H9 (cell line): ENCODE results near the gene CLEC4G. TPM values are rescaled to one million over a fixed set of nuclear protein-coding genes. Genes with fewer than 3 reads are reported as not detected.

Experiments
- DNase-seq: peaks from one replicate; pipeline ENCODE4 v3.0.0-alpha.2; 2017
- H2AFZ ChIP-seq: one replicate; pipeline ENCODE4 v1.6.1; 2013; ENCODE audit warnings: mild to moderate bottlenecking, low read length, control low read depth, moderate library complexity
- H2AK5ac ChIP-seq: 2 replicates; pipeline ENCODE4 v1.6.1; 2013; ENCODE audit warnings: low read length, control low read depth, mixed read lengths; ENCODE audit not compliant: insufficient read length
- H2BK120ac ChIP-seq: one replicate; pipeline ENCODE4 v1.6.1; 2013; ENCODE audit warnings: low read depth, mild to moderate bottlenecking, low read length, control low read depth, inconsistent platforms; ENCODE audit not compliant: poor library complexity, severe bottlenecking
- H2BK12ac ChIP-seq: 2 replicates; pipeline ENCODE4 v1.6.1; 2013; ENCODE audit warnings: low read length, control low read depth, mixed read lengths, low read depth; ENCODE audit not compliant: insufficient read length
- H2BK15ac ChIP-seq: 2 replicates; pipeline ENCODE4 v1.6.1; 2013; ENCODE audit warnings: low read depth, low read length, control low read depth
- H2BK20ac ChIP-seq: one replicate; pipeline ENCODE4 v1.6.1; 2013; ENCODE audit warnings: low read depth, mild to moderate bottlenecking, low read length, control low read depth, inconsistent platforms; ENCODE audit not compliant: poor library complexity, severe bottlenecking
- H2BK5ac ChIP-seq: 2 replicates; pipeline ENCODE4 v1.6.1; 2013; ENCODE audit warnings: low read length, control low read depth, mixed read lengths; ENCODE audit not compliant: insufficient read length
- H3K14ac ChIP-seq: 2 replicates; pipeline ENCODE4 v1.6.1; 2013; ENCODE audit warnings: low read length, control low read depth; ENCODE audit not compliant: insufficient read depth
- H3K18ac ChIP-seq: 2 replicates; pipeline ENCODE4 v1.6.1; 2013; ENCODE audit warnings: low read depth, mild to moderate bottlenecking, mixed read lengths, low read length, control low read depth; ENCODE audit not compliant: insufficient read length
- H3K23ac ChIP-seq: 2 replicates; pipeline ENCODE4 v1.6.1; 2013; ENCODE audit warnings: low read length, control low read depth, mixed read lengths, low read depth; ENCODE audit not compliant: insufficient read length
- H3K23me2 ChIP-seq: 2 replicates; pipeline ENCODE4 v1.6.1; 2013; ENCODE audit warnings: low read depth, mild to moderate bottlenecking, mixed read lengths, low read length, control low read depth; ENCODE audit not compliant: insufficient read length, poor library complexity, severe bottlenecking
- H3K27ac ChIP-seq: 2 replicates; pipeline ENCODE4 v1.5.1; 2013; ENCODE audit warnings: low read length, control low read depth, mixed read lengths, low read depth; ENCODE audit not compliant: insufficient read length
- H3K27me3 ChIP-seq: 2 replicates; pipeline ENCODE4 v1.6.1; 2013; ENCODE audit warnings: low read length, control low read depth, inconsistent platforms; ENCODE audit not compliant: insufficient read depth
- H3K4ac ChIP-seq: 2 replicates; pipeline ENCODE4 v1.6.1; 2013; ENCODE audit warnings: low read depth, mild to moderate bottlenecking, control low read depth, inconsistent platforms, low read length, moderate library complexity
- H3K4me1 ChIP-seq: 2 replicates; pipeline ENCODE4 v1.6.1; 2013; ENCODE audit warnings: low read length, control low read depth, inconsistent platforms; ENCODE audit not compliant: insufficient read depth
- H3K4me2 ChIP-seq: 2 replicates; pipeline ENCODE4 v1.6.1; 2013; ENCODE audit warnings: low read length, control low read depth, mixed read lengths; ENCODE audit not compliant: insufficient read length, insufficient read depth
- H3K56ac ChIP-seq: 2 replicates; pipeline ENCODE4 v1.6.1; 2013; ENCODE audit warnings: low read depth, mild to moderate bottlenecking, mixed read lengths, low read length, control low read depth; ENCODE audit not compliant: insufficient read length
- H3K79me1 ChIP-seq: 2 replicates; pipeline ENCODE4 v1.6.1; 2013; ENCODE audit warnings: low read depth, mild to moderate bottlenecking, moderate library complexity, low read length, control low read depth, inconsistent platforms; ENCODE audit not compliant: insufficient read depth, poor library complexity, severe bottlenecking
- H3K79me2 ChIP-seq: 2 replicates; pipeline ENCODE4 v1.6.1; 2013; ENCODE audit warnings: low read length, control low read depth, inconsistent platforms; ENCODE audit not compliant: insufficient read depth
- H3K9ac ChIP-seq: 2 replicates; pipeline ENCODE4 v1.6.1; 2013; ENCODE audit warnings: low read length, control low read depth, mixed read lengths; ENCODE audit not compliant: insufficient read length; ENCODE audit errors: extremely low read depth
- H3K9me3 ChIP-seq: one replicate; pipeline ENCODE4 v1.6.1; 2013; ENCODE audit warnings: low read depth, low read length, inconsistent platforms; ENCODE audit not compliant: control insufficient read depth
- H3T11ph ChIP-seq: one replicate; pipeline ENCODE4 v1.6.1; 2013; ENCODE audit warnings: mild to moderate bottlenecking, low read length, control low read depth, inconsistent platforms
- H4K20me1 ChIP-seq: one replicate; pipeline ENCODE4 v1.6.1; 2013; ENCODE audit not compliant: control insufficient read depth, insufficient read length, insufficient read depth
- H4K5ac ChIP-seq: 2 replicates; pipeline ENCODE4 v1.6.1; 2013; ENCODE audit warnings: low read depth, mild to moderate bottlenecking, mixed read lengths, low read length, control low read depth; ENCODE audit not compliant: insufficient read length
- H4K8ac ChIP-seq: replicated peaks from 2 replicates; pipeline ENCODE4 v1.6.1; 2013; ENCODE audit warnings: low read length, control low read depth, mixed read lengths, low read depth; ENCODE audit not compliant: insufficient read length
- H4K91ac ChIP-seq: 2 replicates; pipeline ENCODE4 v1.6.1; 2013; ENCODE audit warnings: low read depth, mild to moderate bottlenecking, moderate library complexity, mixed read lengths, low read length, control low read depth; ENCODE audit not compliant: insufficient read length
- H3K27ac Mint-ChIP-seq, 3 experiments: 2 replicates in 2 of 3; 3 replicates in 1 of 3; pipeline ENCODE4 v1.8.0; 2020 to 2021; ENCODE audit warnings: mixed read lengths in 3 of 3, mild to moderate bottlenecking in 1 of 3, moderate library complexity in 1 of 3
- H3K27me3 Mint-ChIP-seq: 2 replicates; pipeline ENCODE4 v1.8.0; 2021; ENCODE audit warnings: low read depth, mild to moderate bottlenecking, moderate library complexity, mixed read lengths
- H3K36me3 Mint-ChIP-seq, 3 experiments: 2 replicates in 2 of 3; 3 replicates in 1 of 3; pipeline ENCODE4 v1.8.0; 2020 to 2021; ENCODE audit warnings: low read depth in 3 of 3, mixed read lengths in 3 of 3; ENCODE audit not compliant: insufficient read depth in 1 of 3
- H3K4me1 Mint-ChIP-seq, 2 experiments: 2 replicates each; pipeline ENCODE4 v1.8.0; 2020; ENCODE audit warnings: mixed read lengths in 2 of 2
- H3K4me3 Mint-ChIP-seq, 2 experiments: 2 replicates in 1 of 2; 3 replicates in 1 of 2; pipeline ENCODE4 v1.8.0; 2020 to 2021; ENCODE audit warnings: mild to moderate bottlenecking in 2 of 2, mixed read lengths in 2 of 2, moderate library complexity in 1 of 2
- H3K9me3 Mint-ChIP-seq, 2 experiments: 2 replicates in 1 of 2; 3 replicates in 1 of 2; pipeline ENCODE4 v1.8.0; 2020; ENCODE audit warnings: mild to moderate bottlenecking in 2 of 2, mixed read lengths in 2 of 2, moderate library complexity in 1 of 2
- WGBS: extraction: QIAGEN DNeasy Blood & Tissue Kit; methylation state at CpG from one replicate; pipeline ENCODE4 v1.1.7; 2013; ENCODE audit warnings: missing lambda C conversion rate, low lambda C conversion rate, mixed read lengths; ENCODE audit not compliant: insufficient read length; ENCODE audit errors: extremely low coverage; 5-methylcytosine and 5-hydroxymethylcytosine counted together
- total RNA-seq: library from RNA; stranded (reverse); gene quantifications from 2 replicates; pipeline ENCODE4 v1.2.1, GENCODE V29; 2021
- TF ChIP-seq, protein P1 (sequence below): fragments of 200-600 bp; sonication (generic); conservative IDR thresholded peaks from 3 replicates; pipeline ENCODE4 v1.8.0; 2021; ENCODE audit warnings: antibody characterized with exemption, mild to moderate bottlenecking

Gene CLEC4G
- total RNA-seq, 1 experiment from 2014 or later, result not detected

DNA sequence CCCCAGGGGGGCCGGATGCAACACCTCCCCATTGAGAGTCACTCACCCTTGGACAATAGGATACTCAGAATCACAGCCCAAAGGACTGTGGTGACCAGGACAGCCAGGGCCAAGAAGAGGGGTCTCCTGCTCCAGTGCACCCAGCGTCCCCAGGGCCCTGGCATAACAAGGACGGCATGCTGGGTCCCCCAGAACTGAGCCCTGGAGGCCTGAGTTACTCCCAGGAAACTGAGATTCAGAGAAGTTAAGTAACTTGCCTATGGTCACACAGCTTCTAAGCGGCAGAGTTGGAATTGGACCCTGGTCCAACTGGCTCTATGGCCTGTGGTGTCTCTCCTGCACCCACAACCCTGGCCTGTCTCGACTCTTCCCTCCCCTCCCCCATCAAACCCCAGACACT, 295 bp downstream of the CLEC4G start:
- no peak overlapping the region for H3K4ac ChIP-seq
- peaks cover 7% of the 10 kb centered on the region for H3K23me2 ChIP-seq
- H2BK20ac ChIP-seq, result no peak overlapping the region
- H3K79me2 ChIP-seq, result no peaks in the 10 kb centered on the region
- Mint-ChIP-seq H3K4me3 (peak overlapping the region in 1 of 2 experiments; percentile 44; a peak in 1 of 5 replicates), H3K36me3 (no peaks in the 10 kb centered on the region), H3K9me3 (peaks cover 0 to 3% of the 10 kb centered on the region in 2 experiments; a peak in 2 of 5 replicates), H3K4me1 (peaks cover 6 to 21% of the 10 kb centered on the region in 2 experiments), H3K27ac (no peak overlapping the region), H3K27me3 (peaks cover 92% of the 10 kb centered on the region)
- no peak overlapping the region for H3T11ph ChIP-seq
- H3K27me3 ChIP-seq, result peaks cover 18% of the 10 kb centered on the region; the same call in 1 of the 2 replicates
- no peak overlapping the region for H3K23ac ChIP-seq
- H3K9ac ChIP-seq, result no peak overlapping the region
- TF ChIP-seq, protein P1, sequence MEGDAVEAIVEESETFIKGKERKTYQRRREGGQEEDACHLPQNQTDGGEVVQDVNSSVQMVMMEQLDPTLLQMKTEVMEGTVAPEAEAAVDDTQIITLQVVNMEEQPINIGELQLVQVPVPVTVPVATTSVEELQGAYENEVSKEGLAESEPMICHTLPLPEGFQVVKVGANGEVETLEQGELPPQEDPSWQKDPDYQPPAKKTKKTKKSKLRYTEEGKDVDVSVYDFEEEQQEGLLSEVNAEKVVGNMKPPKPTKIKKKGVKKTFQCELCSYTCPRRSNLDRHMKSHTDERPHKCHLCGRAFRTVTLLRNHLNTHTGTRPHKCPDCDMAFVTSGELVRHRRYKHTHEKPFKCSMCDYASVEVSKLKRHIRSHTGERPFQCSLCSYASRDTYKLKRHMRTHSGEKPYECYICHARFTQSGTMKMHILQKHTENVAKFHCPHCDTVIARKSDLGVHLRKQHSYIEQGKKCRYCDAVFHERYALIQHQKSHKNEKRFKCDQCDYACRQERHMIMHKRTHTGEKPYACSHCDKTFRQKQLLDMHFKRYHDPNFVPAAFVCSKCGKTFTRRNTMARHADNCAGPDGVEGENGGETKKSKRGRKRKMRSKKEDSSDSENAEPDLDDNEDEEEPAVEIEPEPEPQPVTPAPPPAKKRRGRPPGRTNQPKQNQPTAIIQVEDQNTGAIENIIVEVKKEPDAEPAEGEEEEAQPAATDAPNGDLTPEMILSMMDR, result no peak
- no peak overlapping the region for H2BK5ac ChIP-seq
- no peak overlapping the region for H2BK15ac ChIP-seq
- H3K14ac ChIP-seq, result no peak overlapping the region
- no peaks in the 10 kb centered on the region for H3K9me3 ChIP-seq
- H3K18ac ChIP-seq, result no peak overlapping the region
- no peaks in the 10 kb centered on the region for H3K79me1 ChIP-seq
- H3K27ac ChIP-seq, result no peak overlapping the region
- H4K91ac ChIP-seq, result no peak overlapping the region
- H4K20me1 ChIP-seq, result no peaks in the 10 kb centered on the region
- H3K4me2 ChIP-seq, result no peak overlapping the region
- H3K56ac ChIP-seq, result no peak overlapping the region
- H2BK120ac ChIP-seq, result no peak overlapping the region
- no peak overlapping the region for H2AFZ ChIP-seq
- no peak overlapping the region for H2BK12ac ChIP-seq
- no peaks in the 10 kb centered on the region for H3K4me1 ChIP-seq
- H4K8ac ChIP-seq, result no peak overlapping the region
- H2AK5ac ChIP-seq, result no peak overlapping the region
- no CpG with 5 or more reads among the region's 5 CpGs for WGBS
- DNase-seq, result no peak
- H4K5ac ChIP-seq, result no peak overlapping the region
